Prostate gland (tissue), 2 donors: ENCODE data around the gene AZI2.

Experiments
- CTCF ChIP-seq, 4 experiments: fragments of 200-600 bp in 2 of 4; fragments of 450-650 bp in 2 of 4; sonication (generic) in 2 of 4; IDR thresholded peaks; 1 replicate in 3 of 4; 2 replicates in 1 of 4; pipeline ENCODE4 v1.5.1; 2016 to 2019; ENCODE audit warnings: antibody characterized with exemption in 4 of 4, mild to moderate bottlenecking in 2 of 4, moderate library complexity in 2 of 4
- POLR2A ChIP-seq: fragments of 450-650 bp; IDR thresholded peaks from one replicate; pipeline ENCODE4 v1.6.1; 2016; ENCODE audit warnings: antibody characterized with exemption, mild to moderate bottlenecking
- POLR2AphosphoS5 ChIP-seq: sonication (generic); formaldehyde crosslinking; IDR thresholded peaks from one replicate; pipeline ENCODE4 v1.6.1; 2017; ENCODE audit warnings: antibody characterized with exemption

- TF ChIP-seq POLR2A (no peak), POLR2AphosphoS5 (no peak), CTCF (IDR thresholded peaks at IDR 0.05) (no peak)
Observed at GRCh38 chr3:28376424-28376823, 27.8 kb upstream of the AZI2 start.
